Measurements from ENCODE around the gene RSRP1. TPM values are rescaled to one million over a fixed set of nuclear protein-coding genes. Genes with fewer than 3 reads are reported as not detected.

RSRP1 gene
- total RNA-seq, 1 donor from 2014 or later = 62.2 TPM

DNA sequence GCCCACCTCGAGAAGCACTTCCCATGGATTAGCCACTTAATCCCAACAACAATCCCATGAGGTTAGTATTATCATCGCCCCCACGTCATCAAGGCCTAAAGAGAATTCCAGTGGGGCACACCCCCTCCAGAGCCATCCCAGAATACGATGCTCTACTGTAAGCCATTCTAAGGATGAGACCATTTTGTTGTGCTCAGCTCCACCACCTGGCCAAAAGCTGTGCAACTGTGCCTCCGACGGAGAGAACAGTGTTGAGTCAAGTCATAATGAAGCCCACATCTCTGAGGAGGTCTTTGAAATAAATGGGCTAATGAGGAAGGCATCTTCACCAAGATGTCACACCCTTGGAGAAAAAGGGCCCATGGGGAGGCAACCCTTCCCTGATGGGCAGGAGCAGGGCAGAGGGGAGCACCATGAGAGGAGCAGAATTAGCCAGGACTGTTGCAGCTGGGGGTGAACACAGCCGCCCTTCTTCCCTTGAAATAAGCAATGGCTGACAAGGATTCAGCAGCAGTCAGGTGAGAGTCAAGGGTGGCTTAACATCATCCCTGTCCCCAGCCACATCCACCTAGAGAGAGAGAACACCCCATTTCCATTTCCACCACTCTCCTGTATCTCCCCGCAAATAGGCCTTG lies 29.5 kb downstream of the RSRP1 start:
- DNase-seq = no peak

DNA sequence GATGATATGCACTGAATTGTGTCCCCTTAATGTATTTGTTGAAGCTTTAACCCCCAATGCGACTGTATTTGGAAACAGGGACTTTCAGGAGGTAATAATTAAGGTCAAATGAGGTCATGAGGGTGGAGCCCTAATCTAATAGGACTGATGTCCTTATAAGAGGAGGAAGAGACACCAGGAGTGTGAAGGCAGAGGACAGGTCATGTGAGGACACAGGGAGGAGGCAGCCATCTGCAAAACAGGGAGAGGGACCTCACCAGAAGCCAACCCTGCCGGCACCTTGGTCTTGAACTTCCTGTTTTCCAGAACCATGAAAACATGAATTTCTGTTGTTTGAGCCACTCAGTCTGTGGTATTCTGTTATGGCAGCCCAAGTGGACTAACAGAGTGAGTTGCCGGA lies 30.2 kb downstream of the RSRP1 start:
- DNase-seq = no peak

DNA sequence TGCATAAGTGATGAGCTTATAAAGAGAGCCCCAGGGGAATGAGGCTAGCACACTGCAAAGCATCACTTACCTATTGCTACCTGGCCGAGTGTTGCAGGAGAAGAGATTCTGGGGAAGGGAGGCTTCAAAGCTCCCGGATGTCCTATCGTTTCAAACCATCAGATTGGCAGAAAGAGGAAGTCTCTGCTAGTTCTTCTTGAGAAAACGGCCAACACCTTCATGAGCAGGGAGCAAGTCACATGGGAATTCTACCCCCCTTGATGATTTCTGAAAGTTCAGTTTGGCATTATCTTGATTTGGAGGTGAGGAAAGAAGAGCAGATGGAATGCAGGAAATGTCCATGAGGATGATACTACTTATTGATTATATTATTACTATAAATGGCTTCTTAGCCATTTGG lies 31.1 kb downstream of the RSRP1 start:
- no peak for DNase-seq

DNA sequence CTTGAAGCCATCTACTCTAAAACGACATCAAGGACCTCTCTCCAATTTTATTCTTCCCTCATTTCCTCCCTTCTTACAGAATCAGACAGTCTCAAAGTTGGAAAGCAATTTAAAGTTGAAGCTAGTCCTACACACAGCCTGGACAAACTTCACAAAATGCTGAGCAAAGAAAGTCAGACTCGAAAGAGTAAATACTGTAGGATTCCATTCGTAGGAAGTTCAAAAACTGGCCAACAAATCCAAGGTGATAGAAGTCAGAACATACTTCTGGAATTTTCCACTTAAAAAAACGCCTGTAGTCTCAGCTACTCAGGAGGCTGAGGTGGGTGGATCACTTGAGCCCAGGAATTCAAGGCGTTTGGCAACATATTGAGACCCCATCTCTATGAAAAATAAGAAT lies 34.5 kb downstream of the RSRP1 start:
- DNase-seq = no peak

DNA sequence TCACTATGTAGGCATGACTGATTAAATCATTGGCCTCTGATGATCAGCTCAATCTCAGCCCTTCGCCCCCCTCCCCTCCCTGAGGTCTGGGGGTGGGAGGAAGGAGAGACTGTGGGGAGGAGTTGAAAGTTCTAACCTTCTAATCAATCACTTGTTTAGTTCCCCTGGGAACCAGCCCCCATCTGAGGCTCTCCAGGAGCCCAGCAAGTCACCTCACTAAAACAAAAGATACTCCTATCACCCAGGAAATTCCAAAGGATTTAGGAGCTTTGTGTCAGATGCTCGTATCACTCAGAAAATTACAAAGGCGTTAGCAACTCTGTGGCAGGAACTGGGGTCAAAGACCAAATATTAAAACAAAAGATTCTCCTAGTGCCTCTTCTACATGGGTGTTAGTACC lies 36.5 kb downstream of the RSRP1 start:
- no peak for DNase-seq

DNA sequence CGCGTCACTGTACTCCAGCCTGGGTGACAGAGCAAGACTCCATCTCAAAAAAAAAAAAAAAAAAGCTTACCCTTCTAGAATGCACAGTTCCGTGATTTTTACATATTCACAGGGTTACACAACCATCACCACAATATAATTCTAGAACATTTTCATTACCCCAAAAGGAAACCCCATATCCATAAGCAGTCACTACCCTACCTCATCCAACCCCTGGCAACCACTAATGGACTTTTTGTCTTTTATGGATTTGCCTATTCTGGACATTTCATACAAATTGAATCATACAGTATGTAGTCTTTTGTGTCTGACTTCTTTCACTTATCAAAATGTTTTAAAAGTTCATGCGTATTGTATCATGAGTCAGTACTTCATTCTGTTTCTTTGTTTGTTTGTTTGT lies 37.7 kb downstream of the RSRP1 start:
- DNase-seq = no peak

DNA sequence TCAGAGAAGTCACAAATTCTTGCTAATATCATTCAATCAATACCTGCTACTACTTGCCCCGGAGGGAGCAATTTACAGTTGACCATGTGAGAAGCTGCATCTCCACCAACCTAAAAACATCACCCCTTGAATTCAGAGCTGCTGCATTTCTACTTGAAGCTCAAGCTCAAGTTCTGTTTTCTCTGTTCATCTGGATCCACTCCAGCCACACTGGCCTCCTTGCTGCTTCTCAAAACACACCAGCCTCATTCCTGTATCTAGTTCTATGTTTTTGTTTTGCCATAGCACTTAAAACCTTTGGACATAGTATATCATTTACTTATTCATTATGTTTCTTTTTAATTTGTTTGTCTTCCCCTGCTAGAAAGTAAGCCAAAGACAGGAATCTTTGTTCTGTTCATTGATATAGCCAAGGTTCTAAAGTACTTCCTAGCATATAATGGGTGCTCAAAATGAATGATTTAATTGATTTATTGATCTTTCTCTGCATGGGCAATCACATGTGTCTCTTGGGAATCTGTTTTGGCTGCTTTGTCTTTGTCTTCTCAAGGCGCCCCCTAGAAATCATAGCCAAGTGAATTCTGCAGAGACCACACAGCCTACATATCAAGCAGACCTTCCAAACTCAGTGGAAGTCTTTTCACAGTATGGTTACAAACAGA lies 38.6 kb downstream of the RSRP1 start:
- DNase-seq = no peak

DNA sequence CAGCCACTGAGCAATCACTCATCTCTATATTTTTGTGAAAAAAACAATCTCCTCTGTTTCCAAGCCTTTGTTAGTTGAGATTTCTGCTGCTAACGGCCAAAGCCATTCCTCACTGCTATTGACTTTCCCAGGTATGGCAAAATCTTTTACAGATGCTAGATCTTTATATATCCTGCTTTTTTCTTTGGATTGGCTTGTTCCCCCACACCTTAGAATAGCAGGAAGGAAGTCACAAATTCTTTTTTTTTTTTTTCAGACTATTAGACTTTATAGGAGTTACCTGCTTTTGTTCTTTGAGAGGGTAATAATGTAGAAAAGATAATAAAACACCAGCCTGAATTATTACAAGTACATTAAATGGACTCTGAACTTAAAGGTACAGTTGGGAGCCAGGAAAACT lies 39.2 kb downstream of the RSRP1 start:
- no peak for DNase-seq

DNA sequence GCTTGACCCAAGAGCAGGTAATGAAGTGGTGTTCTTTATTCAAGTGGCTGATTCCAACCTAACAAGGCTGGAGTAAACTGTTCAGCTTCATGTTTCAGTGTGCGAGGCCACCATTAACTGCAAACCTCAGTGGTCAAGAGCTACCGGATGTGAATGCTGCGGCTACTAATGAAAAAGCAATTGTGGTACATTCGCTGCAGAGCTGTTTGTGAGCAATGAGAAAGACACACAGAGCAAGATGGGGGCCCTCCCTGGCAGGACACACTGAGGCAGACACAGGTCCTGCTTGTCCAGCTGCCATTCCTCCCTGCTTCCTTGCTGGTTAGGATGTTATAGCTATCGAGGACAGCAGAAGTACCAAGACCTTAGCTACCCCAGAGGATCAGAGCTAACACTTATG lies 41.1 kb downstream of the RSRP1 start:
- no peak for DNase-seq

DNA sequence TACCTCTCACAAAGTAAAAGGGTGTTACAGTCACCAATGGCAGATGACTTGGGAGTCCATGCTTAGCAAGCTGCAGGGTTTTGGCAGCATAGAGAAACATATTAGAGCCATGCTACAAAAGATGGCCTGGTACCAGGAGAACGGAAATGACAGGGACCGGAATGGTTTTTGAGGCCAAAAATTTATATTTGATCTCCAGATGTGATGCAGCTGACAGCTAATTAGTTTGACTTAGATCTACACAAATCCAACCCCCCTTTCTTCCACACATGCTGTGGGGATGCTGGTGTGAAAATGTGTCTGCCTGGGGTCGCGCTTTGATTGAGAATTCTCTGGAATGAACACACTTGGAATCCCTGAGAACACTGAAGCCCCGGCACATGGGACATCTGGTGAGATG lies 41.5 kb downstream of the RSRP1 start:
- no peak for DNase-seq

DNA sequence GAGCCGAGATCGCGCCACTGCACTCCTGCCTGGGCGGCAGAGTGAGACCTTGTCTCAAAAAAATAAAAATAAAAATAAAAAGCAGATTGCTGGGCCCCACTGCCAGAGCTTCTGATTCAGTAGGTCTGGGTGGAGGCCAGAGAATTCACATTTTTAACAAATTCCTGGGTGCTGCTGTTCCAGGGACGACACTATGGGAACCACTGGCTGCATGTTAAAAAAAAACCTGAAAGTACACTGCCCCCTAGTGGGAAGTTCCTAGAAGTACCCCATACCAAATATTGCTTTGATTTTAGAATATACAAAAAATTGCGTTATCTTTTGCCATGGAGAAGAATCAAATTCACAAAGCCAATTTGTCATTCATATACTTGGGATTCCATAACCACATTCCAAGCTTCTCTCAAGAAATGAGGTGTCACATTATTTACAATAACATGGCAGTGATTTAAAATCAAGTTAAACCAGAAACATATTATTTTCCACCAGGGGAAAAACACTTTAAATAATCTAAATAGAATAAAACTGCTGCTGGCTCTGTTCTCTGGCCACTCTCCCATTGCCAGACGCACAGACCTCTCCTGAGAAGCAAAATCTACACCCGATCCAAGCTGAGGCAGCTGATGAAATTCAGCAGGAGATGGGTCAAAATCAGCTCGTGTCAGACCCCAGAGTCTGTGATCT lies 42.3 kb downstream of the RSRP1 start:
- no peak for DNase-seq

DNA sequence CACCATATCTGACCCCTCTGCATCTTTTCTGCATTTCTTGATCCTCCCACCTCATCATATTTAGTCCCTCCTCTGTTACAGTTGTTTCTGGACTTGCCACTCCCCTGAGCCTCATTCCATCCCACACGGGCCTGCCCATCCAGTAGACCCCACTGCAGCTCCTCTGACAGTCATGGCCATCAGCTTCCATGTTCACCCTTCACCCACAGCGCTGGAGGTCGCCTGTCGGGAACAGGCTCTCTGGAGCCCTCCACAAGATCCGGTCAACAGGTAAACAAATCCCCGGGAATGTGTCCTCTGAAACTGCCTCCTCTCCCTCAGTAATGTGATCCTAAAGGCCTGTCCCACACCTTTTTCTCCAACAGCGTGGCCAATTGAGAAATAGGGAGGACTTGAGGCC lies 46.2 kb downstream of the RSRP1 start:
- no peak for DNase-seq

DNA sequence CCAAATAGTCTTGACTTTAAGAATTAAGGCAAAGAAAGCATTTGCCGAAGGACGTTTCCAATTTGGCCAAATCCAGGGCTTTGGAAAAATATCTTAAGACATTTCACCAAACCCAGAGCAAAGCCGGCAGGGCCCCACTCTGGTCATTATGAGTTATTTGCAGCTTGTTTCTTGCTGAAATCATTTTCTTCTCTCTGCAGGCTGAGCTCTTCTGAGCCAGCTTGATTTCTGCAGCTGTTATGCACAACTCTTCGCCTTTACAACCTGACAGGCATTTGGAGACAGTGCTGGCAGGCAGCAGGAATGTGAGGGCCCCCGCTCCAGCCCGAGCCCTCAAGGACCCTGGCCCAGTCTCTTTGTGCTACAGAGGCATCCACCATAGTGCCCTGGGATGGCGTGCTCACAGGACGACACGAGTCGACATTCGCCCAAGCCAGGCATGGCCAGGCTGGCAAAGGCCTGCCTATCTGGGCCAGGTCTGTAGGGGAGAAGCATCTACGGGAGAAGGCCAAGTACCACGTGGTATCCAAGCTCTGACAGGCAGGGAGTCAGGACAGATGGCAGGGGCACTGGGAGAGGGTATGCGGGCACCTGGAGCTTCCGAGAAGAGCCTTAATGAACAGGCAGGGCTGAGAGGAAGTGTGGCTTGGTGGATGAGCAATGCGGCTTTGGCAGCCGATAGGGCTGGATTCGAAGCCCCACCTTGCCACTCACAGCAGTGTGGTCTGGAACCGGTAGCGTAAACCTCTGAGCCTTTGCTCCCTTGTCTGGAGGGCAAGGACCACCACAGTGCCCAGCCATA lies 47.2 kb downstream of the RSRP1 start:
- no peak for DNase-seq

DNA sequence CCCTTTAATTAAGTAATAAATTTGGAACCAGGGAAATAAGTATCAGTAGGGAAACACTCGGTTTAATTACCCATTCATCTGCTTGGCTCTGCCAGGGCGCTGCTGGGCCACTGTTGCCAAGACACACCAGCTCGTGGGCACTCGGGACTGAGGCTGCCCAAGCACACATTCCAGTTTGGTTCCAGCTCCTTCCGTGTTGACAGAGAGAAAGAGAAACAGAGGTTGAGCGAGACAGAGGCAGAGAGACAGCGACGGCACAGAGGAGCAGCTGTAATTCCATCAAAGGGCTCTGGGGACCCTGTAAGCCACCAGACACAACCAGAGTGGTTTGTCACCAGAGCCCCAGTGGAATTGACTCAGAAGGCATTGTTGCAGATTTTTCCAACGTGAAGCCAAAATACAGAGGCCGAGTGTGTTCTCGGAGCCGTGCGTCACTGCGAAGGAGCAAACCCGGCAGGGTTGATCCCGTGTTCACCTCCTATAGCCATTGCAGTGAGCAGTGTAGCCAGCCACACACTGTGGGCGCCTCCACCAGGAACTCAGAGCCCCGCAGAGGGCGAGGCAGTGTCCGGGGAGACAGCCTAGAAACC lies 48.5 kb downstream of the RSRP1 start:
- DNase-seq = peak; percentile 41

DNA sequence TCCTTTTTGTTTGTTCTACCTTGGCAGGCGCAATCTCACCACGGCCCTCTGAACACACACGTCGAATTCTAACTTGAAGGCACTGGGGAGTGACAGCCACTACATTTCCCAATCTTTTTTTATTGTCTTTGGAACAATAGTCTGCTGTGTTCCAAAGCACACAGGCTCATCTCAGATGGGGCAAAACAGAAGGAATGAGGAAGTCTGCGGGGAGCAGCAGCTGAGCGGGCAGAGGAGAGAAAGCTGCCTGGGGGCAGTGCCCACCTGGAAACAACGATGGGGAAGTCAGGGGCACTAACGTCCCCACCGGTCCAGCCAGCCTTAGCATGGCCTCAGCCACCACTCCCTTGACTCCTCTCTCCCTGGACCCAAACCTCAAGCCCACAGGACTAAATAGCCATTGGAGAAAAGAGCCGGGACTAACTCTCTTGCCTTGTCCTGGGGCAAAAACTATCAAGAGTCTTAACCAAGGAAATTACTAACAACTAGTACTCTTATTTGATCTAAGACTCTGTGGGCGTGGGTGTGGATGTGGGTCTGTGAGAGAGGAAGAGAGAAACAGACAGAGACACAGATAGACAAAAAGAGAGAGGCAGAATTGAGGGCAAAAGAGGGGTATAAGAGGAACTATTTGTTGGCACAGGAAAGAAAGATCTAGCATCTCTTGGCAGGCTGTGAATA lies 49.1 kb downstream of the RSRP1 start:
- no peak for DNase-seq

DNA sequence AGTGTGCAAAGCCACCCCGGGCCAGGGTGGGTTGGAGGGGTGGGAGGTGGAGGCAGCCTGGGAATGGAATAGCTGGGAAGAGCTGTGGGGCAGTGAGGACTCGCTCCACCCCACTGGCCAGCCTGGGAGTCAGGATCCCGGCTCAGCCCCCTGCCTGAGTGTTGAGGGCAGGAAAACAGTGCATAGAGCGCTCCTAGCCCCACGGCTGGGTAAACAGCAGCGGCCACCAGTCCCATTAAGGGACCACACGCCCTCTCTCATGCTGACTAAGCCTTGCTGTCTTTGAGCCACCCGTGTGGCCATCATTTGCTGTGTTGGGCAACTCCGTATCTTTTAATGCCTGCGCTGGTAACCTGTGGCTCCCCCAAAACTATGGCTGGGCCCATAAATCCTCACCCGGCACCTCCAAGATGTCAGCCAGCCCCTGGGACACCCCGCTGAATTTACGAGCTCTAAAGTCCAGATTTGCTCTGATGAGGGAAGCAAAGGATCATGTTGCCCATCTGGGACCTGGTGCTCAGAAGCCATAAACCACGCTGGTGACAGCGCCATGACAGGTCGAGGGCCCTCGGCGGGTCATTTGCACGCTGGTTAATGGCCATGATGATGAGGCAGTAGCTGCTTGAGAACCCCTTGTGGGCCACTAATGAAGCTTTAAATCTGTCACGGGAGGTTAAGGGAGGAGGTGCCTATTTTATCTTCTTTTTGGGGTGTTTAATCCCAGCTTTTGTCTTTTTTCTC lies 49.8 kb downstream of the RSRP1 start:
- DNase-seq = no peak

DNA sequence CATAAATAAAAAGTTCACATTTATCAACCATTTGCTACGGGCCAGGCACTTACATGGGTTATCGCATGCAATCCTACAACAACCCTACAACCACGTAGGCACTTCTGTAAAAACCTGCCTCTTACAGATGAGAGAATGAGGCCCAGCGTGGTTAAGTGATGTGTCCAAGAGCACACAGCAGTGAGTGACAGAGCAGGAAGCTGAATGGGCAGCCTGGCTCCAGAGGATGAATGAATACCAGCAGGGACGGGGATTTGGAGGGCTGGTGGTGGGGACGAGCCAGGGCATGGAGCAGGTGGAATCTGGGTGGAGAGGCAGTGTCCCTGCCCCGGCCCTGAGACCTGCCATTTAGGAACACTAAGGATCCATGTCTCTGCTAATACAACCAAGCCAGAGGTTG lies 50.4 kb downstream of the RSRP1 start:
- DNase-seq = no peak

DNA sequence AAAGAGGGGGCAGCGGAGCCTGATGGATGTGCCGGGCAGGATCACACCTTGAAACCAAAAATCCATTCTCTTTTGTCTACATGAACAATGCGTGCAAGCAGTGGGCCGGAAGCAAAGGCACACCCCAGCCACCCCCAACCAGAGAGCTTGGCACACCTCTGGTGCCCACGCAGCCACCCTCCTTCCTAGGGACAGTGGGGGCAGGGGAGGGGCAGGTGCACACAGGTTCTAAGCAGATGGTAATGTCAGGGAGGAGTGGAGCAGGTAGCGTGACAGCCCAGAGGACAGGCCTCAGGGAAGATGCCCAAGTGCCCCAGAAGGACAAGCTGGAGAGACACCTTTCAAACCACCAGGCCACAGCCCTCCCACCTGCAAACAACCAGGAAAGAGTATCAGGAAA lies 51.4 kb downstream of the RSRP1 start:
- DNase-seq = no peak

DNA sequence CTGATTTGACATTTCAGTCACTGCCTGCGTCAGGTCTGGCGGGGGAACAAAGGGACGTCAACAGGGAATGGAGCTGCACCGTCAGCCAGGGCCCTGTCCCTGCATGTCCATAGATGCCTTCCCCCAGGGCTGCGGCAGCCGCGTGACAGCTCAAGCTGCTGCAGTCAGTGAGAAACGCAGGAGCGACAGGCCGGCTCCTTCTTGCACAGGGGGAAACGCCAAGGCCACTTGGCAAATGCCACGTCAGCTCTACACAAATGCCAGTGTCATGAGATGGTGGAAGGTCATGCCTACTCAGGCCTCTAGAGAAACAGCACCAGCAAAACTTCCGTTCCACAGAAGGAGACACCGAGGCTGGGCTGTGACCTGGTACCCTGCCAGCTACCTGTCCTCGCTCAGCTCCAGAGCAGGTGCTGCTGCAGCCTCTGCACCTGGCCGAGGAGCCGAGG lies 52.7 kb downstream of the RSRP1 start:
- no peak for DNase-seq

DNA sequence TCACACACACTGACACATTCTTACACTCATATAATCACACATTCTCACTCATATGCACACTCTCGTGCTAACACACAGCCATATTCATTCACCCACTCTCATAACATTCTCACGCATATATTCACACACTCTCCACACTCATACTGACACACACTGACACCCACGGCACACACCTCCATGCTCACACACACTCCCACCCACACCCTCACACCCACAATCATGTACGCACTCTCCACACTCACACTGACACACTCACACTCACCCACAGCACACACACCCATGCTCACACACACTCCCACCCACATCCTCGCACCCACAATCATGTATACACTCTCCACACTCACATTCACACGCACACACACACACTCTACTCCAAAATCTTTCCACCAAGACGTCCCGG lies 53.2 kb downstream of the RSRP1 start:
- no peak for DNase-seq

DNA sequence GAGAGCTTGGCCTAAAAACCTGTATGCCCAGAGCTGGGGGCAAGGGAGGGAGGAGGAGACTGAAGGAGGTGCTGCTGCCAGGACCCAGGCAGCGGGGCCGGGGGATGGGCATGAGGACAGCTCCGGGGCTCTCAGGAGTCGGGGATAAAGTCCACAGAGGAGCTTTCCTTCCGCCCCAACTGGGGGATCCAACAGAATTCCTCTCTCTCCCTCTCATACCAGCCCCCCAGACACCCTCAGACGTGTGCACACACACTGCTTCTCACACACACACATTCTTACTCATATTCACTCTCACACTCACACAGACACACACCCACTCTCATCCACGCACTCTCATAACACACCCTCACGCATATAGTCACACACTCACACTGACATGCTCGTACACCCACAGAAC lies 54.0 kb downstream of the RSRP1 start:
- no peak for DNase-seq
